Measurements from ENCODE around the gene MIR17HG.

Gene MIR17HG

DNA sequence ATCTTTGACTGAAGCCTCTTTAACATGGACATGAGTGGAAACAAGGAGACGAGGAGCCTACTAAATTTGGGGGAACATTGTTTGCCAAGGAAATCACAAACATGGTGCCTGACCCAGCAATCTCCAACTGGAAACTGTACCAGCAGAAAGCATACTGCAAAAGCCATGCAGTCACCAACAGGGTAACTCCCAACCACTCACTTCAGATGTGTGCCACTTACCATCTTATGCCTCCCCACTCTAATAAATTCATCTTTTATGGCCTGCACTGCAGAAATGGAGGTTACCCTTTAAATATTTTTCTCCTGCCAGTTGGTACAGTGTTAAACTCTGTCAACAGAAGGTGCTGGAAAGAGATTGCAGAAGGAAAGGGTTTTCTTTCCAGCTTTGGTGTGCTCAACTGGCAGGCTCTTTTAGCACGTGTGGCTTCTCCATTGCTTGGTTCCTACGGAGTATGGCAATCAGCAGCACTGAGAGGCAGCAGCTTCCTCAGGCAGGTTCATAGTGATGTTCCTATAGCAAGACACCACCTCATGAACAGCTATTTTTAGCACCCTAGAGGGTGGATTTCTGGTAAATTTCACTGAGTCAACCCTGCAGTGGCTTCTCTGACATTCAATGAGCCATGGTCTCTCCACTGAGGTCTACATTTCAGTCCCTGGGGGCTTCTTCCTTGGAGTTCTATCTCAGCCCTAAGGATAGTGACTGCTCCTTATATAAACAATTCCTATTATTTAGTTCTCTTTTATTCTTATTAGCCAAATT lies 21.4 kb downstream of the MIR17HG start:
- DNase-seq (ENCODE audit: low read depth): no peak

DNA sequence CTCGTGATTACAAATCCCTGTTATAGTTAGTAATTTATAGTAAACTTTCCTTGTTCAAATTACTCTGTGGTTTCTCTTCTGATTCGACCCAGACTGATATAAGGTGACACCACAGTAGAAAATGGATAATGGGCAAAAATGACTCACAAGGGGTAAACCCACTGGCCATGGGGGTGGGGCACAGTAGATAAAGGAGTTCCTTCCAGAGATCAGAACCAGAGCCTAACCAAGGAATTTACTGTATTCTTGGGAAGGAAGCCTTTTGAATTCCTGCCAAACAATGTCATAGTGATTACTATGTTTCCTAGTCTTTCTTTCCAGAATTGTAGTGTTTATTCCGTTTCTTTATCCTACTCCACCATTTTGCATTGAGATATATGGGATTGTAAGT lies 21.9 kb downstream of the MIR17HG start:
- DNase-seq (ENCODE audit: low read depth): no peak

DNA sequence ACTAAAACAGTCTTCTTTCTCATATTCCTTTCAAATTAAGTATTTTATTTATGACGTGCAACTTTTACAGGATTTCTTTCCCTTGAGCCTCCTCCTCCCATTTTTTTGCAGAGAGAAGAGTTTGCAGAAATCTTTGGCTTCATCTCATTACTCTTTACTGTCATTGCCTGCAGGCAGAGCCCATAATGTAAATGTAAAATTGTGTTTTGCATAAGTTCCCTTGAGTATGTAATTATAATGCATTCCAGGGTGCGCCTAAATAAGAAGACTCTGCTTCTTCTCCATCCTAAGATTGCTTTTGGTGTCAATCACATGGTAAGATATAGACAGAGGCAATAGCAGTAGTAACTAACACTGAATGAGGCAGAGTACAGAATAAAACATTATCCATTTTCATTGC lies 23.0 kb downstream of the MIR17HG start:
- DNase-seq (ENCODE audit: low read depth): no peak

DNA sequence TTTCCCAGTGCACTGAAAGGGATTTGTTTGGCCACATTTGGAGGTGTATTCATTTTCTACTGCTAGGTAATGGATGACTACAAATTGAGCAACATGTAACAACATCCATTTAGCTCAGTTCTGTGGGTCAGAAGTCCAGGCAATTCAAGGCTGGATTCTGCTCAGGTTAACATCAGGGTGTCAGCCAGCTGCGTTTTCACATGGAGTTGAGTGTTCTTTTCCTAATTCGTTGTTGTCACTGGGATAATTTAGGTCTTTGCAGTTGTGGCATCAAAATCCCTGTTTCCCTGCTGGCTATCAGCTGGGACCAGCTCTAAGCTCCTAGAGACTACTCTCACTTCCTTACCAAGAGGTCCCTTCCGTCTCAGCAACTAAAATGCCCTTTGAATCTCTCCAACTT lies 25.4 kb downstream of the MIR17HG start:
- no peak for DNase-seq (ENCODE audit: low read depth)

DNA sequence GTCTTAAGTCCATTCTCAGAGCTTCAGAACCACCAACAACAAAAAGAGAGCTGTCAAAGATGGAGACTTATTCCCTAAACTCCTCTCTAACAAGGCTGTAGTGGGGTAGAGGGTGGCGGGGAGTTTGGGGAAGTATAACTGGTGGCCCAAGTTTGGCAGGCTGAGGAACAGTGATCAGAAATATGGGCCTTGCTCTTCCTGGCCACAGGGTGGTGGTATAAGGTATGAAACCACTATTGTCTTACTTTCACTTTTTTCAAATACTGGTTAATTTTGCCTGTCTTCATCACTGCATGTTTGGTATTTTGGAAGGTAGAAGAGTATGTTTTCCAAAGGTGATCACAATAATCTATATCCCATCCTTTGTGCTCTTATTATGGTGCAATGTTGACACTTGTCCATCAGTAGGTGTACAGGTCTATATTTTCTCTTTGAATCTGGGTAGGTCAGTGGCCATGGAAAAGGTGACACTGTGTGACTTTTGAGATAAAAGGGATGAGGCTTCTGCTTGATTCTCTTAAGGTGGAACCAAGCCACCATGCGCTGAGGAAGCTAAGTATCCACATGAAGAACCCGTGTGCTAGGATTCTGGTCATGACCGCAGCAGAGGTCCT lies 27.7 kb downstream of the MIR17HG start:
- DNase-seq (ENCODE audit: low read depth): no peak

DNA sequence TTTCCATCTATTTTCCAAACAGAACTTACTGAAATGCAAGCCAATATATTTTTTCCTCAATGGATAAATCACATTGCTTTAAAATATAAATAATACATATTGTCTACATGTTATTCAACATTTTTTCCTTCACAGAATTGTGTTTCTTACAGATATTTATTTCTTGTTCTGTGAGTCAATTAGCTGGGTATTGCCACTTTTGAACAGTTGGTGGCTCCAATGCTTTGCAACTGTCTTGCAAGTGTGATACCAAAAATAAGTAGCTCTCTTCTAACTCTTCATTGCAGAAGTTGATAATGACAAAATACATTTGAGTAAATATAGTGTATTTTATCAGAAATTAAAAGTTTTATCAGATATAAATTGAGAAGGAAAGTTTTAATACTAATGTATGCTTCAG lies 33.9 kb downstream of the MIR17HG start:
- no peak for DNase-seq (ENCODE audit: low read depth)

DNA sequence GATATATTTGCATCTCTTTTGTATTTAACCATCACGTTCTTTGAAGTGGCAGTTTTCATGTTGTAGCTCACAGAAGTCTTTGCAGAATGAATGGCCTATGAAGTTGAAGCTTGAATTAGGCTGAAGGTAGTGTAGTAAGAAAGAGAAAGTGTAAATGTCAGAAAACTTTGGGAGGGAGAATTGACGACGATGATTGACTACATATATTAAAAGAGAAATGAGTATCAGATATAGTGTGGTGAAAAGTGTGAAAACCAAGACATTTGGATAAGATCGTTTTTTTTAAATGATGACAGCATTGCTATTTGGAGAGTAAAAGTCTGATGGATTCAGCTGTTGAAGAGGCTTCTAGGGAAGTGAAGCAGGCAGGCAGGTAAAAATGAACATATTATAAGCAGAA lies 36.3 kb downstream of the MIR17HG start:
- no peak for DNase-seq (ENCODE audit: low read depth)

DNA sequence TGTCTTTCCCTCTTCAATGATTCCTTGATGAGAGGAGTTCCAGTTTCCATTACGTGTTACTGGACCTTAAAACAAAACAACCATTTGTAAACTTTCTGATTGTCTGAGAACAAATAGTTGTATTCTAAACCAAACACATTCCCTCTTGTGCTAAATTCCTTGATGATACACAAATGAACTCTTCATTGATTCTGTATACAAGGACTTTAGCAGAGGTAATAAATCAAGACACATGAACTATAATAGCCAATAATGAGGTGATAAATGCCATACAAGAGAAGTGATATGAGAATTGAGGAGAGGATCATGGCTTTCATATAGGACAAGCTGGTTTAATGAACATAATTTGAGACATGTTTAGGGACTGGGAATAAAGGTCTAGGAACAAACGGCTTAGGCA lies 37.4 kb downstream of the MIR17HG start:
- no peak for DNase-seq (ENCODE audit: low read depth)

DNA sequence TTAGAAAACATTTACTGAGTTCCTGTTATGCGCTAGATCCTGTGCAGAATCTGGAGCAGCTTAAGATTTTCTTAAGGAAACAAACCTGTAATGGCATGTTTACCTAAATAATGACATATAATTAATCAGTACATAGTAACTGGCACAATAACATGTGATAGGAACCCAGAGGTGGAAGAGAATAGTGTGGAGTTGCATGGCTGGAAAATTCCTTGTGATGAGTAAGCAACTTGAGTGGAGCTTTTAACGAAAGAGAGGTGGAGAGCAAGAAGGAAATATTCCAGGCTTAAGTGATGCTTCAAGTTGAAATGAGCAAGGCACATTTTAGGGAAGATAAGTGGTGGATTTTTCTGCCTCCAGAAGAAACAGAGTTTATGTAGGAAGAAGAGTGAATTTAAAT lies 41.7 kb downstream of the MIR17HG start:
- no peak for DNase-seq (ENCODE audit: low read depth)

DNA sequence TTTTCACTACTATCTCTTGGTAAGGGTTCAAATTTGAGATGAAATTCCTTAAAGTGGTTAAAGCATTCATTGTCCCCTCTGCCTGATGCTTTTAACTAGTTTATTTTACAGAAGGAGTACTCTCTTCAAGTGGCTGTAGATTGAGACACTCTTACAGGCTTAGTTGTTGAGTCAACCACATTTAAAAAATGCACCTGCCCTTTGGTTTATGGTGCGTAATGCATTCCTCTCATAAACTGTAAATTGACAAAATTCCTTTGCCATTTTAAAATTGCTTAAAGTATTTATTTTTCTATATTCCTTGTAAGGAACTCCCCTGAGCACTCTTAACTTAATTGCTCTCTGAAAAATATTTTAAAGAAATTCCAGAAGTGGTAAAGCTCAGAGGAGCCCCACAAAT lies 50.1 kb downstream of the MIR17HG start:
- DNase-seq (ENCODE audit: low read depth): no peak

DNA sequence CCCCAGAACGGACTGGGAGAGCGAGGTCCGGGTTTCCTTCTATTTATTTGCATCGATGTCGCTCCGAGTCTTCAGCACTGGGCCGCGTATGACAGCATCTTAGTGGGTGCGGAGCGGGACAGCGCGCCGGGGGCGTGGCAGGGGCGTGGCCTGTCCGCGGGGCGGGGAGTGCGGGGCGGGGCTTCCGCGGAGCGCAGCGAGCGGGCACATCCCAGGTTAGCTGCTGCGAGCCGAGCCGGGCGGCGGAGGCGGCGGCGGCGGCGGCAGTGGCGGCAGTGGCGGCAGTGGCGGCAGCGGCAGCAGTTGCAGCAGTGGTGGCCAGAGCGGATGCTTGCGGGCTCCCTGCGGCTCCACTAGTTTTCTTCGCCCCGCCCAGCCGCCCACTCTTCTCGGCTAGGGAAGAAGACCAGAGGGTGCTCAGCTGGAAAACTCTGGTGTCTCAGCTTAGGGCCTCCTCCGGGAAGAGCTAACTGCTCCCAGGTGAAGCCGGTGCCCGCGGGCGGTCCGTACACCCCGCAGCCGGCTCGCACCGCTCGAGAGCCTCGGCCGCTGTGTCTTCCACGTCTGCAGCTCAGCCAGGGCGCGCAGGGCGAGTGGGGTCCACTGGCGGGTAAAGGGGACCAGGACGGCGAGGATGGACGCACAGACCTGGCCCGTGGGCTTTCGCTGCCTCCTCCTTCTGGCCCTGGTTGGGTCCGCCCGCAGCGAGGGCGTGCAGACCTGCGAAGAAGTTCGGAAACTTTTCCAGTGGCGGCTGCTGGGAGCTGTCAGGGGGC lies 51.1 kb downstream of the MIR17HG start, which contains the start of gene GPC5:
TSS of gene GPC5 (plus strand) at position 209 of the 776 bp plus-strand sequence.
- DNase-seq (ENCODE audit: low read depth): peak; percentile 68

DNA sequence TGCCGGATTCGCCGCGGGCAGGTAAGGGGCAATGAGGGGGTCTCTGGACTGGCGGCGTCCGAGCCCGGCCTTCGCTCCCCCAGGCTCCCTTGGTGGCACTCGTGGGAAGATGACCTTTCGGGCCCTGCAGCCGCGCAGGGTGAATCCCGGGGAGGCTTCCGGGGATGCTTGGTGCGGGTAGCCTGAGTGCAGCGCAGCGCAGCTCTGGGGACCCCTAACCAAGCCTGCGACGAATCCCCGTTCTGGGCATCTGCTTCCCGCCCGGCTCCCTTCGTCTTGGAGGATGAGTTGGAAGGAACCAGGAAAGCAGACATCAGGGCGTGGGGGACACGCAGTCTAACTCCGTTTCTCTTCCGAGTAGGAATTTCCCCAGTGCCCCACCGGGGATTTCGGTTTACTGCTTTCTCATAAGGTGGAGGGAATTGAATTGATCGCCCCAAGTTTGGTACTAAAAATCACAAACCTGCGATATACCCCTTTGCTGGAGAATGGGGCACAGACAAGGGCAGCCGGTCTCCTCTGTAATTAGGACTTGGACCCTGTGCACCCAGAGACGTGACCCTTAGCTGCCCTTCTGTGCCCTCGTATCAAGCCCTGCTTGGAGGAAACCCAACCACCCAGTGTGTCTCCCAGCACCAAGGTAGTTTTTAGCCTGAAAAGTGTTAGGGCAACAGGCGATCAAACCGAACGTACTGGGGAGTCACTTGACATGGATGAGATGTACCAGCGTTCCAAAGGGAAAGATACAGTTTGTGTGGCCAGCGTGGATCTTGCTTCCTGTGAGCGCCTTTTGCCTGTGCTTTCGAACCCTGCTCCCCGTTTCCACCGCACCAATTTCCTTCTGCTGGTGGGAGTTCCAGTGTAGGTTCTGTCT lies 51.9 kb downstream of the MIR17HG start:
- DNase-seq (ENCODE audit: low read depth): no peak

DNA sequence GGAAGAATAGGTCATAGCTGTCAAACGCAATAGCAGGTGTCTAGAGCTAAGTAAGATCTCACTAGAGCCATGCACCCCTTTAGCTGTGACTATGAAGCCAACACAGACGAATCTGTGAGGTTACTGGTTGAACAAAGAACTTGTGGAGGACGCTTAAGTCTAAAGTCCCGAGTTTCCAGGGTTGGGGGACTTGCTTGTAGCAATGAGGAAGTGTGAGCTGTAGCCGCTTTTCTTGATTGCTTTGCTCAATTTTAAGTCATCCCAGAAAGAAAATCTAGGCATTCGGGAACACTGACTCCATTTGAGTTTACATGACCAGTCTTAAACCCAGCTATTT lies 52.5 kb downstream of the MIR17HG start:
- no peak for DNase-seq (ENCODE audit: low read depth)

DNA sequence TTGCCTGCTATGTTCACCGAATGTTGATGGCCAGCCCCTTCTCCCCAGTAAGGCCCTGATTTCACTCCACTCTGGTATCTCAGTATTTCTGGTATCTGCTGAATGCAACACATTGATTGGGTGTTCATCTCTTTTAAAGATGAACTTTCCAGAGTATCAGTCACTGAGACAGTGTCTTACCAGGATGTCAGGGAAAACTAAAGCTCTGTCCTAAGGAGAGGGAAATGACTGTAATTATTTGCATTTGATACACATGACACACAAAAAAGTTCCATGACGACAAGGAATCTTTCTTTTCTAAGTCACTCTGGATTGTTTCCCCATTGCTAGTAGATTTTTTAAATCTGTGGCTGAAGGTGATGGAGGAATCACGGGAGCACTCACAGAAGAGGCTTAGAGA lies 53.2 kb downstream of the MIR17HG start:
- no peak for DNase-seq (ENCODE audit: low read depth)

DNA sequence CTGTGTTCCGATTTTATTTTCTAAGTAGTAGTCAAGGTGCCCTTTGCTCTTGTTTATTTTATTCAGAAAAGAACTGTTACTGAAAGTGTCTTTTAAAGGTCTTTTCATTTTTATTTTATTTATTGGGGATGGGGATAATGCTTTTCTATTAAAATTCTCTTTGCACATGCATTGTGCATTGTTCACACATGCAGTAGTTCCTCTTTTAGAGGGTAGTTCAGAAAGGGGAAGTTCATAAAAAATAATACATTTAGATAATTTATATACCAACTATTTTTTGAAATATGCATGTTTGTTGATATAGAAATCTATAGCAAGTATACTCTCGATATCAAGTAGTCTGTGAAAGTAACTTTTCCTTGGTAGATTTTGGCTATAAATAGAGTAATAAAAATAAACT lies 54.4 kb downstream of the MIR17HG start:
- no peak for DNase-seq (ENCODE audit: low read depth)
